Osteoblast (primary cell): ENCODE data around the gene OPA3. TPM values are rescaled to one million over a fixed set of nuclear protein-coding genes. Genes with fewer than 3 reads are reported as not detected.

Source experiments
- DNase-seq: peaks from one replicate; pipeline ENCODE4 v3.0.0; 2011; ENCODE audit warnings: low spot score, mixed read lengths; ENCODE audit not compliant: insufficient read length; ENCODE audit errors: missing footprints
- H2AFZ ChIP-seq: 2 replicates; pipeline ENCODE4 v1.6.0; 2011; ENCODE audit warnings: mild to moderate bottlenecking, low read length
- H3K27ac ChIP-seq: 2 replicates; pipeline ENCODE4 v1.5.1; 2011; ENCODE audit warnings: mild to moderate bottlenecking, low read depth, low read length, moderate library complexity
- H3K27me3 ChIP-seq: 2 replicates; pipeline ENCODE4 v1.6.0; 2012; ENCODE audit warnings: mild to moderate bottlenecking, control low read depth, inconsistent platforms, low read length, moderate library complexity; ENCODE audit not compliant: insufficient read depth
- H3K36me3 ChIP-seq: 2 replicates; pipeline ENCODE4 v1.5.1; 2011; ENCODE audit warnings: mild to moderate bottlenecking, low read length, control low read depth, moderate library complexity; ENCODE audit not compliant: insufficient read depth
- H3K4me1 ChIP-seq: 2 replicates; pipeline ENCODE4 v1.5.1; 2011; ENCODE audit warnings: mild to moderate bottlenecking, low read length, control low read depth, moderate library complexity; ENCODE audit not compliant: insufficient read depth
- H3K4me2 ChIP-seq: 2 replicates; pipeline ENCODE4 v1.6.0; 2011; ENCODE audit warnings: mild to moderate bottlenecking, low read length; ENCODE audit not compliant: insufficient read depth
- H3K4me3 ChIP-seq: fragments of 200-600 bp; sonication (generic); 3 replicates; pipeline ENCODE4 v1.5.1; 2012; ENCODE audit warnings: mild to moderate bottlenecking, low read length, inconsistent platforms; ENCODE audit not compliant: insufficient read depth
- H3K79me2 ChIP-seq: 2 replicates; pipeline ENCODE4 v1.6.0; 2012; ENCODE audit warnings: mild to moderate bottlenecking, low read length, control low read depth, inconsistent platforms; ENCODE audit not compliant: insufficient read depth
- H3K9me3 ChIP-seq: 2 replicates; pipeline ENCODE4 v1.5.1; 2011; ENCODE audit warnings: low read depth, low read length, control low read depth
- H4K20me1 ChIP-seq: 2 replicates; pipeline ENCODE4 v1.6.0; 2012; ENCODE audit warnings: mild to moderate bottlenecking, low read length, control low read depth; ENCODE audit not compliant: insufficient read depth
- CTCF ChIP-seq: IDR thresholded peaks from 2 replicates; pipeline ENCODE4 v1.5.1; 2011; ENCODE audit warnings: mild to moderate bottlenecking, low read depth, low read length, moderate library complexity; ENCODE audit errors: extremely low read depth
- total RNA-seq: library from RNA; depleted of rRNA; stranded (reverse); fragments of >200 nt; gene quantifications from 2 replicates; pipeline ENCODE4 v1.2.3, GENCODE V29; 2012

The OPA3 gene
- total RNA-seq, 1 donor, result 7.6 TPM

- Histone ChIP-seq H3K79me2 (peaks cover 71% of the 10 kb centered on the region), H3K4me3 (peak overlapping the region; percentile 90), H2AFZ (no peak overlapping the region), H3K4me2 (peak overlapping the region; percentile 100), H3K4me1 (peaks cover 20% of the 10 kb centered on the region), H3K27me3 (no peaks in the 10 kb centered on the region), H3K27ac (peak overlapping the region; percentile 25), H3K36me3 (peaks cover 6% of the 10 kb centered on the region), H4K20me1 (peaks cover 42% of the 10 kb centered on the region), H3K9me3 (no peaks in the 10 kb centered on the region)
- no peak for TF ChIP-seq CTCF
- DNase-seq, result no peak
Measured at GRCh38 chr19:45509692-45510015, 74.9 kb downstream of the OPA3 start.

DNA sequence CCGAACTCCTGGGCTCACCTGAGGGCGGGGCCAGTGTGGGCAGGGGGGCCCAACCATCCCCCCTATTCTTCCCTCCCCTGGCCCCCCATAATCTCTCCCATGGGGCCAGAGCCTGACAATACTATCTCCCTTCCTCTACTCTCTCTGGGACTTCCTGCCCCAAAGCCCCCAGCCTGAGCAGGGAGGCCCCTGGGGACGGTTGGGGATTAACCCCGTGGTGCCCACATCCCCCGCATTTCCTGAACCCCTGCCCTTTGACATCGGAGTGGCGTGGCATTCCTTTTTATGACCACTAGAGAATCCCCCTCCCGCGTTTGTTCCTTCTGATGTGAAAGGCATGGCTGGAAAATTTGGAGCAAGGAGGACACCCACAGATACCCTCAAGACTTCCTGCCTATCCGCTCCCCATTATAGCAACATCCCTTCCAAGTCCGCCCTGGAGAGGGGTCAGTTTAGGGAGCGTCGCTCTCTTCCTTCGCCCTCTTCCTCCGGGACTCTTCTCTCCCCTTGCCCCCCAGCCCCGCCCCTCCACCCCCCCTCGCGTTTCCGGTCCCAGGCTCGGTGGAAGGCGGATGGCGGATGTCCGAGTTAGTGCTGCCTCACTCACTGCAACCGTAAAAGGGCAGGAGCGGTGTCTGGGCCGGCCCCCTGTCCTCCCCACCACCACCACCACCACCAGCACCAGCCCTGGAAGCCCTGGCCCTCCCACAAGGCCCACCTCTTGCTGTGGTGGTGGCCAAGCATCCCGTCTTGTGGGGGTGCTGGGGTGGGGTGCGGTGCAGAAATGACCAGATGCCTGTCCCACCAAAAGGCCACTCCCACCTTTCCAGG is 75.5 kb downstream of the OPA3 start:
- Histone ChIP-seq H3K79me2 (peaks cover 65% of the 10 kb centered on the region), H4K20me1 (peaks cover 36% of the 10 kb centered on the region), H3K4me1 (peaks cover 20% of the 10 kb centered on the region), H3K27me3 (no peaks in the 10 kb centered on the region), H2AFZ (no peak overlapping the region), H3K27ac (peak overlapping the region; percentile 53), H3K9me3 (no peaks in the 10 kb centered on the region), H3K4me2 (peak overlapping the region; percentile 100), H3K4me3 (peak overlapping the region; percentile 90), H3K36me3 (peaks cover 6% of the 10 kb centered on the region)
- no peak for TF ChIP-seq CTCF
- peak; percentile 97 for DNase-seq

DNA sequence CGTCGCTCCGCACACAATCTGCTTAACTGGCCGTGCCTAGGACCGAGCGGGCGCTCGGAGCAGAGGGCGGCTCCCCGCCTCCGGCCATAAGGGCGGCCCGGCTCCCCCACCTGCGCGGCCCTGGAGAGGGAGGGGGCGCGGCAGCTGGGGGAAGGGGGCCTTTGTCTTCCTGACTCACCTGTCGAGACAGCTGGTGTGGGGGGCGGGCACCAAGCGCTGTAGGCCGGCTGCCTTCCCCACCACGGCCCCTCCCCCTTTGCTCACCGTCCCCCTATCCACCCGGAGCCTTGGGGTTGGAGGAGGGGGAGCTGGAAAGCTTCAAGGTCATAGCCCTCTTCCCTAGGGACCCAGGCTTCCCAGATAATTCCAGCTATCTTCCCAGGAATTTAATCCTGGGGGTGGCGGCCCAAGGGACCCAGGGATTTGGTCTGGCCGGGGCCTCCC is 76.2 kb downstream of the OPA3 start:
- Histone ChIP-seq H3K9me3 (no peaks in the 10 kb centered on the region), H3K27ac (peak overlapping the region; percentile 75), H3K36me3 (peaks cover 6% of the 10 kb centered on the region), H2AFZ (no peak overlapping the region), H4K20me1 (peaks cover 32% of the 10 kb centered on the region), H3K27me3 (no peaks in the 10 kb centered on the region), H3K4me3 (peak overlapping the region; percentile 90), H3K79me2 (peaks cover 59% of the 10 kb centered on the region), H3K4me1 (peaks cover 20% of the 10 kb centered on the region), H3K4me2 (peak overlapping the region; percentile 100)
- no peak for TF ChIP-seq CTCF
- DNase-seq, result peak; percentile 85

GRCh38 chr19:45507872-45508416 is 76.7 kb downstream of the OPA3 start:
- peaks cover 28% of the 10 kb centered on the region for H4K20me1 ChIP-seq
- no peak for TF ChIP-seq CTCF
- H3K36me3 ChIP-seq, result peaks cover 6% of the 10 kb centered on the region
- peak overlapping the region; percentile 100 for H3K4me2 ChIP-seq
- peaks cover 54% of the 10 kb centered on the region for H3K79me2 ChIP-seq
- no peaks in the 10 kb centered on the region for H3K27me3 ChIP-seq
- peak overlapping the region; percentile 75 for H3K27ac ChIP-seq
- H3K4me3 ChIP-seq, result peak overlapping the region; percentile 90
- peak; percentile 92 for DNase-seq
- peaks cover 20% of the 10 kb centered on the region for H3K4me1 ChIP-seq
- no peaks in the 10 kb centered on the region for H3K9me3 ChIP-seq
- peak overlapping the region; percentile 37 for H2AFZ ChIP-seq
